Stimulated activated CD4-positive, alpha-beta T cell treated with anti-CD3 and anti-CD28 coated beads, Interleukin-4, amount 100 ng/mL, for 24 hours (primary cell): ENCODE measurements around the gene TASP1.
"Not testable (repeated sequence)": the region's sequence is repeated elsewhere in the genome, so short reads cannot be mapped to it uniquely, and the experiment has no call there.

ENCODE experiments used
- DNase-seq: peaks from one replicate; pipeline ENCODE4 v3.0.0-alpha.2; 2020

TASP1 gene

DNA sequence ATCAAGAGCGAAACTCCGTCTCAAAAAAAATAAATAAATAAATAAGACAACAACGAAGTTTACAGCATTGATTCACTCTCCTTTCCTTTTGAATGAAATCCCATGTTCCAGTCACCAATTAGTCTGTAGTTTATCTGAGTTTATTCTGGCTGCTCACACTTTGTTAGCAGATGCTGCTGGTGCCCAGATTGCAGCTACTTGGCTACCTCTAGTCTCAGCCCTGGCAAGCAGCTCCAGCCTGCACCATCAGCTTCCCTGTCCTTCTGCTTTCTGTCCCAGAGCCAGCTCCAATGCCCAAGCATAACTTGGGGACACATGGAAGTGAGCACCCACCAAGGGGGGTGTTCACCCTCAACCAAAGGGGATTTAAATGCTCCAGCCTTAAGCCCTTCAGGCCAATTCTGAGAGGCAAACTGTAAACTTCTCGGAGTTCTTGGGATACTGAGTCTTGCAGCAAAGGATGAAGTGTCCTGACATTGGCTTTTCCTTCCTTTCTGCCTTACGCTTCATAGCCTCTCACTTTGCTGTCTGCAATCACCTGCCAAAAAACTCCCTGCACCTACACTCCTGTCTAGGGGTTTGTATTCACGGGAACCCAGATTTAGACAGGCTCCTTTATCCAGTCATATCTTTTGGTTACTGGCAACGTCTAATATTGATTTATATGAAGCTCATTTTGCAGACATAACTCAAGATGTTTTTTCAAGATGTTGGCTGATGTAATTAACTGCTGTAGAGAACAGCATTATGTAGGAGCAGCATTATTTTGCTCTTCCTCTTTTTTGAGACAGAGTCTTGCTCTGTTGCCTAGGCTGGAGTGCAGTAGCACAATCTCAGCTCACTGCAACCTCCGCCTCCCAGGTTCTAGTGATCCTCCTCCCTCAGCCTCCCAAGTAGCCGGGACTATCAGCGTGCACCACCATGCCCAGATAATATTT lies 9.8 kb upstream of the TASP1 start:
- no peak for DNase-seq

DNA sequence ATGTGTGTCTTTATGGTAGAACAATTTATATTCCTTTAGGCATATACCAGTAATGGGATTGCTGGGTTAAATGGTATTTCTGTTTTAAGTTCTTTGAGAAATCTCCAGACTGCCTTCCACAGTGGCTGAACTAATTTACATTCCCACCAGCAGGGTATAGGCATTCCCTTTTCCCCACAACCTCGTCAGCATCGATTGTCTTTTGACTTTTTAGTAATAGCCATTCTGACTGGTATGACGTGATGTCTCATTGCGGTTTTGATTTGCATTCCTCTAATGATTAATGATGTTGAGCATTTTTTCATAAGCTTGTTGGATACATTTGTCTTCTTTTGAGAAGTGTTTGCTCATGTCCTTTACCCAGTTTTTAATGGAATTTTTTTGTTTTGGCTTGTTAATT lies 5.3 kb upstream of the TASP1 start:
- DNase-seq: no peak

DNA sequence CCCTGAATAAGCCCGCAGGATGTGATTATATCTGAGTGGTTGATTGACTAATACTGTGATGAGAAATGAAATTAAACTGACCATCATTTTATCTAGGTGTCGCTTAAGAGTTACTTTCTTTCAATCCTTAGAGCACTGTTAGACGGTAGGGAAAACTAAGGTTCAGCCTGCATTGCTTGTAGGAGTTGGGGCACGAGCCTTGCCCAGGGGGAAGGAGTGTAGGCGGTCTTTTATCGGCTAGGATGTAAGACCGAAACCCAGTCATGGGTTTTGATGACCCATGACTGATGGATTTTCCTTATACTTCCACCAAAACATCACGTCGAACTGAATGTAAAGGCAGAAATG lies 392 bp upstream of the TASP1 start:
- DNase-seq: no peak

DNA sequence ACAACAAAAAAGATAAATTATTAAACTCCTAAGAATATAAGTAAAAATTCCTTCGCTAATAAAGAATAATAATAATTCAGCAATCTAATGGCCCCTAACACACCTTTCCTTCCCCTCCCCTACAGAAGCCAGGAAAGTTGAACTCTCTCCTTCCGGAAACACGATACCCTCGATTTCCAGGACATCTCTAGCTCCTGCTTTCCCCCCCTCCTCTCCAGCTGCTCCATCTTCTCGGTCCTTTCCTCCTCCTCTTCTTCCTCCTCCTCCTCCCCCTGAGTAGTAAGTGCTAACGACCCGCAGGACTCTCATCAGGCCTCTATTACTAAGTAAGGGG lies 603 bp downstream of the TASP1 start:
- no peak for DNase-seq

DNA sequence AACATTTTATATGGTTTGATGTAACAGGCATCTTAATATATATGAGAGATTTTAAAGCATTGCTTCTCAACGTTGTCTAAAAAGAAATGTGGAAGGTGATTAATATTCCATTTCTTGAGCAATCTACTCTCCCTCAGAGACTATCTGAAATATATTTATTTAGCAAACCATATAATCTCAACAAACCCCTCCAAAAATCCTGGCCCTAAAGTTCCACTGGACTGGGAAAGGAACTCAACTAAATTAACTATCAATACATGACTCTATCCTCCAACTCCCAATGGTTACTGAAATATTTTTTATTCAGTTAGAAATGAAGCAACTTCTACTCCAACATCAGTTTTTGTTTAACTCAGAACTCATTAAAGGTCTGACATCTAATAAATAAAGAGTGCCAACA lies 6.3 kb downstream of the TASP1 start:
- DNase-seq: no peak

DNA sequence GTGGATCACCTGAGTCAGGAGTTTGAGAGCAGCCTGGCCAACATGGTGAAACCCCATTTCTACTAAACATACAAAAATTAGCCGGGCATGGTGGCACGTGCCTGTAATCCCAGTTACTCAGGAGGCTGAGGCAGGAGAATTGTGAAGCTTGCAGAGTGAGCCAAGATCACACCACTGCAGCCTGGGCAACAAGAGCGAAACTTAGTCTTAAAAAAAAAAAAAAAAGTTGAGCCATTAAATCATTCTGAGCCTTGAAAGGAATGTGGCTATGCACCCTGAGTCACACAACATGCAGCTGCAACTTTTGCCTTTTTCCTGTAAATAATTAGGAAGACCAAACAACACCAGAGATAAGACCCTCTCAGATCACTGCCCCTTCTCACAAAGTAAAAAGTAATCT lies 11.2 kb downstream of the TASP1 start:
- DNase-seq: not testable (repeated sequence)

DNA sequence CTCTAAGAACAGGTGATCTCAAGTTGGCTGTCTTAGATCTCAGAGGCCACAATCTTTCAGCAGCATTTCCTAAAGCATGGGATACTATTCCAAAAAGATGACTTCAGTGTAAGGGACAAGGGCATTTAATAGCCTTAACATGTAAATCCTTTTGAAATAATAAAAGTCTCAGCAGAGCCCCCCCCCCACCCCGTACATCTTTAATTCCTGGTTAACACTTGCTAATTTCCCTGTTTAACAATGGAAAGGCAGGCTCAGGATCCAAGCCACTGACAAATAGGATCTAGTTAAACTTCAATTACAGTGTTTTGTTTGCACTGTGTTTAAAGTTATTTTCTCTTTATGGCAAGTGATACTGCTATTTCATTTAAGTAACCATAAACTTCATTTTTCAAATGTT lies 12.0 kb downstream of the TASP1 start:
- no peak for DNase-seq

DNA sequence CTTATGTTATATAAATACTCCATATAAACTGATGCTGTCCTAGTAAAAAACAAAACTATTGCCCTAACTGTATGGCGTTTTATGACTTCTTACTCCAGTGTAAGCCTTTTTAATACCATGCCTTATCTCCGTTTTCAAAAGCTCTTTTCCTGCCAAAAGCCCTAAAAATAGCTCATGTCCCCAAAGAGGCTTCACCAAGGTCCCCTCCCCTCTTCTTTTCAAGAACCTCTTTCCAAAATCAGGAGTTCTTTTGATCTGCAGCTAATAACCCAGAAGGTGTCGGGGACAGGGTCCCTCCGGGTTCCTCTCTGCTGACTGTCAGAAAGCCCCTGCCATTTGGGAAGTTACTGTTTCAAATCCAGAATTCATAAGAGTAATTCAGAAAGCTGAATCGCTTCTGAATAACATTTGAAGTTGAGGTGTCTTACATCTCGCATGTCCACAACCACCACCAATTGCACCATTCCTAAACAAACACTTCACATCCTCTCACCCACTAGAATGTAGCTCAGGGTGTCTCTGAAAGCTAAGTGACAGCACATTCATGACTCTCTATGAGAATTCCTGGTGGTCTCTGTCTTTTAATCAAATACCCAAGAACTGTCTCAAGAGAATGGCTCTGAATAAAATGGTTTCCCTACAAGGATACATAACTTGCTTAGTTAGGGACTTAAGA lies 13.3 kb downstream of the TASP1 start:
- DNase-seq: no peak

DNA sequence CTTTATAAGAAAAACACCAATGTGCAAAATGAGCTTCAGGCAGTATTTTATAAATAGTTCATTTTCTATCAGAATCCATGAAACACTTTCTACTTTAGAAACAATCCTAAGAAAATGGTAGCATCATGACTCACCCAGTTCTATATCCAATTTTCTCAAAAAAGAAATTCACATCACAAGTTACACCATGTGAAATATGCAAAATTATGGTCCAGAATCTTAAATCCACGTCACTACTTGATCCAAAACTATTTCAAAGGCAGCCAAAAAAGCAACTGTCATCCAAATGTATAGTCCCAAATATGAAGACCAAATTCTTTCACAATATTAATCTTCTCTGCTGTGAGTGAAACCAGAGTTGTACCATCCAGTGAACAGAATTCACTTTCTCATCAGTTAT lies 19.3 kb downstream of the TASP1 start:
- DNase-seq: not testable (repeated sequence)

DNA sequence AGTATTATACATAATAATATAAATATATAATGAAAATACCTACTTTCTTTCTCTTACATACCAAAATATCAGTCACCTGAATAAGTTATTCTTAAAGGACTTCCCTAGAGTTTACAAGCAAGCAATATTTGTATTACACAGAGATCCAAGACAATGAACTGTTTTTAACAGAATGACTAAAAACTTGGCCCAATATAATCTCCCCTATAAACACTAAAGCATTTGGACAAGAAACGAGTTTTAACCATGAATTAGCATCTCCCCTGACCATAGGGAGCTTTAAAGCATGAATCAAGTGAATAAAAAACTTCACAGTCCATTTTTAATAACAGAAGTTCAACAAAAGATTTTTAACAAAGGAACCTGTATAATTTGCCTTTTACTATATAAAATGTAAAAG lies 20.3 kb downstream of the TASP1 start:
- DNase-seq: not testable (repeated sequence)

DNA sequence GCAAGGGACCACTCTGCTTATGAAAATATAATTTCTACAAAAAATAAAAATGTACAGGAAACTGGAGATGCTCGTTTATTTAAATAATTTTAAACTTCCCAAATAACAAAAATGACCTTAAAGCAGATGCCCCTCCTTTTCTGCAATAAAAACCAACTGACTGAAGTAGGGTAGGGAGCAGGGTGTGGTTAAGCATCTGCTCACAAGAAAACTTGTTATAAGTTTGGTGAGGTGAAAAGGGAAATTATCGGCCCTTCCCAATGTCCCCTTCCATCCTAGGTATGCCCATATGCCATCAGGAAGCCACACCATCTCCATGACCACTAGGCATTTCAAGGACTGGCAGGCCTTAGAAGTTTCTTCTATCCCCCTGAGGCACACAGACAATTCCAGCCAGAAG lies 21.1 kb downstream of the TASP1 start:
- DNase-seq: not testable (repeated sequence)

DNA sequence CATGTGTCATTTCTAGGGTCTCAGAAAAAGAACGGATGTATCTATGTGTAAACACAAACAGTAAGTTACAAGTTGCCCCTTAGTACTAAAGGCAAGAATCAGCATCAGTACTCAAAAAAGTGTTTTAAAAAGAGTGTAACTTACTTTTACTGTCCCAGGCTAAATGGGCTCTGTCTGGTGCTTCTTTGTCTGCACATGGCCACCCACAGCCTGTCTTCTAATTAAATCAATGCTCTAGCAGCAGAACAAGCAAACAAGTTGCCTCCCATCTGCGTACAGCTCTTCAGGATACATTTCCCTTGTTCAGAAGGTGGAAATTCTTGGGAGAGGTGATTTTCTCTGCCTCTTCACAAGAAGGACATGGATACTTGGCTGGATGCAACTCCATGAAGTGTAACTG lies 22.0 kb downstream of the TASP1 start:
- not testable (repeated sequence) for DNase-seq

DNA sequence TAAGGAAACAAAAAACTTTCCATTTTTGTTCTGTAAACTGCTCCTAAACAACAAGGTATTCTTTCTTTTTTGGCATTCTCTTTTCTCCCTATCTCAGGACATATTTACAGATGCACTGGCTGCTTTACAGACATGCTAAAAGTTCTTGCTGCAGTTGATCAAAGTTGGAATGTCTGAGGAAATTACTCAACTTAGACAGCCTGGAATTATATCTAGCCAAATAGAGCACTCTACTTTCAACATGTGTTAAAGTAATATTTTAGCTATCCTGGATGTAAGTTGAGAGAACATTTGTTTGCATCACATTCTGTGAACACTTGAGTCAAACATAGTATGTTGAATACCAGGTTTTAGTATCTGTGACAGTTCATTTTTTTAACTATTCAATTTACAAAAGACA lies 24.8 kb downstream of the TASP1 start:
- DNase-seq: no peak

DNA sequence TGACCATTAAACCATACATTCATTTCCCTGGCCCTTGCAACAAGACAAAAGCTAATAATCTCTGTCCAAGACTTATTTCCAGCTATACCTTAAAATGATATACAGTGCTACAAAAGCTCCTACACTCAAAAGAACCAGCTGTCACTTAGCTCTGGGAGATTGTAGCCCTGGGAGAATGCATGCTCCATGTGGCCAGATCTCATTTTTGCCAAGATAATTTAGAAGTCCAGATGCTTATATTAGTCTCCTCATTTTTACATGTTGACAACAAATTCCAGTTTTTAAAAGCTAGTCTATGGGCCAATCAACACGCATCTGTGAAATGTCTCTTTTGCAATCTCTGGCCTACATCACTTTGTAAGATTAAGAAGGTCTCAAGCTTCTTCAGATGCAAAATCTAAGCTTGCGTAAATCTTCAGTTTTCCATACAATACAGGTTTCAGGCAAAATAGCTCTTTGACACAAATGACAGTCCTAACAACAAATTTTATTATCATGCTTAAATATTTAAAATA lies 27.1 kb downstream of the TASP1 start:
- no peak for DNase-seq

DNA sequence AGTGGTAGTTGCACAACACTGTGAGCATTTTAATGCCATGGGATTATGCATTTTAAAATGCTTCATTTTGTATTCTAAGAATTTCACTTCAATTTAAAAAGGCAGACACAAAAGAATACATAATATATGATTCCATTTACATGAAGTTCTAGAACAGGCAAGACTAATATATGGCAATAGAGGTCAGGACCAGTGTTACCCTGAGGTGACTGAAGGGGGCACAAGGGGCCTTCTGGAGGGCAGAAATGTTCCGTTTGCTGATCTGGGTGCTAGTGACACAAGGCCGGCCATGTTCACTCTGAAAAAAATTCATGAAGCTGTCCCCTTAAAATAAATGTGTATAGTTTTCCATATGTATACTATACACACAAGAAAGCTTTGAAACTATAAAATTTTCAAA lies 28.5 kb downstream of the TASP1 start:
- DNase-seq: no peak

DNA sequence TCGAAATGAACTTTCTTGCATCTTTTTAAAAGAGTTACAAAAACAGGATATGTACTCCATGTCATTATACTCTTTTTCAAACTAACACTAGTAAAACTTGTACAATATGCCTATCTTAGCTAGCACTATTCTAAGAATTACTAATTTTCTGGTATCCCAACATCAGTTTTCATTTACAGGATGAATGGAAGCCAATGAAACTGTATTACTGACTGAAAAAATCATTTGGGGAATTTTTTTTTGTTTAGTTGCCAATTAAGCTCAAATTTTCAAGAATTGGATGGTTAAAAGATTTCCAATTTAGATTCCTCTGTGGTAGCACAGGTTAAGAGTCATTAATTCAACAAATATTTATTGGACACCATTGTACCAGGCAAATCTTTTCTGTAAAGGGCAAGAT lies 30.7 kb downstream of the TASP1 start:
- no peak for DNase-seq

DNA sequence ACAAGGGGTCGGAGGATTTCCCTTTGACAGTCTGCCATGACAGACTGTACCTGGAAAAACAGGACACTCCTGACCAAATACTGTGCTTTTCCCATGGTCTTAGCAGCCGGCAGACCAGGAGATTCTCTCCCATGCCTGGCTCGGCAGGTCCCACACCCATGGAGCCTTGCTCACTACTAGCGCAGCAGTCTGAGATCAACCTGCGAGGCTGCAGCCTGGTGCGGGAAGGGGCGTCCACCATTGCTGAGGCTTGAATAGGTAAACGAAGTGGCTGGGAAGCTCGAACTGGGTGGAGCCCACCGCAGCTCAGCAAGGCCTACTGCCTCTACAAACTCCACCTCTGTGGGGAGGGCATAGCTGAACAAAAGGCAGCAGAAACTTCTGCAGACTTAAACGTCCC lies 45.3 kb downstream of the TASP1 start:
- not testable (repeated sequence) for DNase-seq

DNA sequence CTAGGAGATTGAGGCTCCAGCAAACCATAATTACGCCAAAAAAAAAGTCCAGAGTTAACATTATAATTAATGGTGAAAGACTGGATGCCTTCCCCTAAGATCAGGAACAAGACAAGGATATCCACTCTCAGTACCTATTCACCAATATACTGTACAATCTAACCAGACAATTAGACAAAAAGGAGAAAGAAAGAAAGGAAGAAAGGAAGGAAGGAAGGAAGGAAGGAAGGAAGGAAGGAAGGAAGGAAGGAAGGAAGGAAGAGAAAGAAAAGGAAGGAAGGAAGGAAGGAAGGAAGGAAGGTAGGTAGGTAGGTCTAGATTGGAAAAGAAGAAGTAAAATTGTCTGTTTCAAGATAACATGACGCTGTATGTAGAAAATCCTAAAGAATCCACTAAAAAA lies 50.7 kb downstream of the TASP1 start:
- no peak for DNase-seq

DNA sequence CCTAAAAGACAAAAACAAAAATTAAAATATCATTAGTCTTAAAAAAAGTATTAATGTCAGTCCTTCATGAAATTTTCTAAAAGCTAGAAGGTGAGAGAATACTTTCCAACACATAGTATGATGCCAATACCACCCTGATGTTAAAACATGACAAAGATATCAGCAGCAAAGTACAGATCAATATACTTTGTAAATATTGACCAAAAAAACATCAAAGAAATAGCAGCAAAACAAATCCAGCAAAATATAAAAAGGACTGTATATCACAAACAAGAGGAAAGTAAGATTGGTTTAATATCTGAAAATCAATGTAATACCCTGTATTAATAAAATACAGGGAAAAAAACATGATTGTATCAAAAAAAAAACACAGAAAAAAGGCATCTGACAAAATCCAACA lies 51.4 kb downstream of the TASP1 start:
- DNase-seq: no peak

DNA sequence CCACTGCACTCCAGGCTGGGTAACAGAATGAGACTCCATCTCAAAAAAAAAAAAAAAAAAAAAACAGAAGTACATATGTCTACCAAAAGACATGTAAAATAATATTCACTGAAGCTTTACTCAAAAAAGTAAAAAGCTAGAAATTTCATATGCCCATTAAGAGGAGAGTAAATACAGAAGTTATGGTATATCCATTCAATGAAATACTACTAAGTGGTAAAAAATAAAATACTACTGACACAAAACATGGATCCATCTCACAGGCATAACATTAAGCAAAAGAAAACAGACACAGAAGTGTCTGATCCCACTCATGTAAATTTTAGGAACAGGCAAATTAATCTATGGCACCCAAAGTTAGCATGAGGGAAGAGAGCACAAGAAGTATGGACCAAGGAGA lies 52.6 kb downstream of the TASP1 start:
- no peak for DNase-seq

DNA sequence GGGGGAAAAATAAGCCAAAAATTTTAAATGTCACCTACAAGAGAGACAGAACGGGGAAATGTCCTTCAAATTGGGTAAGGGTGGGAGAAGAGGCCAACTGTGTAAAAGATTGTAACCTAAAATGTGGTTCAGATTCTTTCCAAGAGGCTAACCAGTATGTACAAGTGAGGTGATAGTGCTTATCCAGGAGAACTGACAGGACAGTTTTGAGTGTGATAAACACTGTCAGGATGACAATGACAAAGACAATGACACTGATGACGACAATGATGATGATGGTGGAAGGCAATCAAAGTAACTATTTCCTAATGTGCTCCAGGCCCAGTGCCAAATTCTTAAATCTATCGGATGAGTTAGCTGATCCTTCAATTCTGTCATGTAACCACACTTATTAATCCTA lies 57.3 kb downstream of the TASP1 start:
- DNase-seq: no peak

DNA sequence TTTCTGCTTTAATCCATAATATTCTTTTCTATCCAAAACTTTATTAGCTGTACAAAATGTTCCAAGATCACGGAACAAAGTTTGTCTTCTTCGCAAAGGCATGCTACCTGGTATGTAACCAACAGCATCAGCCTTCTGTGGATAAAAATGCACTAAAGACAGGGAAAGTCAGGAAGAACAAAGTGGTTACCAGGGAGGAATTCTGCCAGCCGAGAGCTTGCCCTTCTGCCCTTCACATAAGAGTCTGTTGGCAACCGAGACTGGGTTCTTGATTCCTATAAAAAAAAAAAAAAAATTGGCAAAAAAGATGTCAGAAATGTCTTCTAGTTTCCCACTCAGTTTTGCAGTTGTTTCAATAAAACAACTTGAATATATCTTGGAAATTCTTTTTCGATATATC lies 58.0 kb downstream of the TASP1 start:
- DNase-seq: no peak

DNA sequence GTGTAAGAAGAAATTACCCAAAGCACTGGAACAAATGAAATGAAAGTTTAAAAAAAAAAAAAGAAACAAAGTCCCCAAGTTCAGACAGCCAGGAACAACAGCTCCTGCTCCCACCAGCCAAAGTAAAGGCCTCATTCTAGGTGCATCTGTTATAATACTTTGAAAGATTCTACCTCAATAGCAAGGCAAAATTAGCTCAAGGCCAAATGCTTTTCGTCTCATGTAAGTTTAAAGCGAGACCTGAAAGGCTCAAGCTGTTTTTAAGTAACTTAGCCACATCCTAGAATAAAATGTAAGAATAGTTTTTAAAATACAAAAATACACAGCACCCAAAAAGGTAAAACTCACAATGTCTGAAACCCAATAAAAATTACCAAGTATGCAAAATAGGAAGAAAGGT lies 64.7 kb downstream of the TASP1 start:
- no peak for DNase-seq

DNA sequence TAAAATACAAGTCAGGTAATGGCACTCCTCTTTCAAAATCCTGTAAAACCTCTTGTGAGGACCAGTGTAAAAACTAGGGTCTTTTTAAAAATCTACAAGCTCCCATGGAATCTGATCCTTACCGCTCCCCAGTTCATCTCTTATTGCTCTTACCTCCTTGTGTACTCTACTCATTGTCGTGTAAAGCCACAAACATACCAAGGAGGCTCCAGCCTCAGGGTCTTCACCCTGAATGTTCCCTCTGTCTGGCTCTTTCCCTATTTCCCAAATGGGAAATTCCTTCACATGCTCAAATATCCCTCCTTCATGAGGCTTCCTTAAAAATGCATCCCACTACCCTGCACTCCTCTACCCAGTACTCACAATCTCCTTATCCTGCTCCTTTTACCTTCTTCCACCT lies 67.1 kb downstream of the TASP1 start:
- no peak for DNase-seq

DNA sequence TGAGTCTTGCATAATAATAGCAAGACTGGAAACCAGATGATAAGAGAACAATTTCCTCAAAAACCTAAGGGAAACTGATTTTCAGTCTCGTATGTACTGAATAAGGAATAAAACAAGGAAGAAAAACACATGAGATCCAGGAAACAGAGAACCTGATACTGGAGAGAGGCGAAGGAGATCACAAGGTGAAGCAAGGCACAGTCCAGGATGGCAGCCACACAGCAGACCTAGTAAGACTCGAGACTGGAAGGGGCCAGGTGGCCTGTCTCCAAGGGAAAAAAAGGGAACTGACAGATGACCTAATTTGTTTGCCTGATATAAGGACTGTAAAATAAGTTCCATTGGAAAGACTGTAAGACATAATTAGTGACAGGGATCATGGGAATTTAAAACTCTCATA lies 71.1 kb downstream of the TASP1 start:
- no peak for DNase-seq
